Loucy (cell line): ENCODE results near the gene GAL3ST2.

ENCODE experiments used
- H2AFZ ChIP-seq: fragments of 200-600 bp; sonication (generic); 2 replicates; pipeline ENCODE4 v1.6.0; 2016; ENCODE audit warnings: antibody characterized with exemption, mild to moderate bottlenecking, low read length, moderate library complexity
- H3F3A ChIP-seq: fragments of 200-600 bp; 2 replicates; pipeline ENCODE4 v1.6.0; 2016; ENCODE audit warnings: antibody characterized with exemption, low read depth, mild to moderate bottlenecking
- H3K27me3 ChIP-seq: fragments of 200-600 bp; sonication (generic); 2 replicates; pipeline ENCODE4 v1.6.1; 2014; ENCODE audit warnings: low read length, mild to moderate bottlenecking; ENCODE audit not compliant: insufficient read depth, poor library complexity, severe bottlenecking
- H3K36me3 ChIP-seq: fragments of 200-600 bp; sonication (generic); 2 replicates; pipeline ENCODE4 v1.6.1; 2016; ENCODE audit warnings: low read length; ENCODE audit not compliant: insufficient read depth
- H3K4me1 ChIP-seq: fragments of 200-600 bp; sonication (generic); 2 replicates; pipeline ENCODE4 v1.5.1; 2014; ENCODE audit warnings: low read length, mild to moderate bottlenecking; ENCODE audit not compliant: insufficient read depth, poor library complexity, severe bottlenecking
- H3K4me2 ChIP-seq: fragments of 200-600 bp; sonication (generic); 2 replicates; pipeline ENCODE4 v1.6.0; 2014; ENCODE audit warnings: antibody characterized with exemption, low read length, low read depth, mild to moderate bottlenecking; ENCODE audit not compliant: poor library complexity, severe bottlenecking
- H3K4me3 ChIP-seq: fragments of 200-600 bp; sonication (generic); 2 replicates; pipeline ENCODE4 v1.5.1; 2014; ENCODE audit warnings: low read length, mild to moderate bottlenecking, mixed read lengths; ENCODE audit not compliant: poor library complexity, severe bottlenecking
- H3K79me2 ChIP-seq: fragments of 200-600 bp; sonication (generic); 2 replicates; pipeline ENCODE4 v1.6.1; 2014; ENCODE audit warnings: low read length; ENCODE audit not compliant: insufficient read depth
- H3K9ac ChIP-seq: fragments of 200-600 bp; sonication (generic); 2 replicates; pipeline ENCODE4 v1.6.0; 2014; ENCODE audit warnings: mild to moderate bottlenecking, low read depth, low read length, moderate library complexity; ENCODE audit not compliant: poor library complexity, severe bottlenecking
- H3K9me2 ChIP-seq: fragments of 200-600 bp; sonication (generic); replicated peaks from 2 replicates; pipeline ENCODE4 v1.6.1; 2016; ENCODE audit warnings: low read depth, low read length, mixed read lengths
- H3K9me3 ChIP-seq: fragments of 200-600 bp; sonication (generic); 2 replicates; pipeline ENCODE4 v1.6.1; 2014; ENCODE audit warnings: mild to moderate bottlenecking, antibody characterized with exemption, low read length, low read depth; ENCODE audit not compliant: insufficient read depth
- H4K20me1 ChIP-seq: fragments of 200-600 bp; sonication (generic); 2 replicates; pipeline ENCODE4 v1.6.0; 2014; ENCODE audit warnings: antibody characterized with exemption, low read length, mild to moderate bottlenecking; ENCODE audit not compliant: insufficient read depth, poor library complexity, severe bottlenecking
- EZH2phosphoT487 ChIP-seq: fragments of 200-600 bp; IDR thresholded peaks from 2 replicates; pipeline ENCODE4 v1.6.1; 2018; ENCODE audit warnings: antibody characterized with exemption, mild to moderate bottlenecking, moderate library complexity, borderline replicate concordance
- TF ChIP-seq, protein P1 (sequence below): fragments of 200-600 bp; sonication (generic); conservative IDR thresholded peaks from 2 replicates; pipeline ENCODE4 v1.5.1; 2014; ENCODE audit warnings: mild to moderate bottlenecking, antibody characterized with exemption, low read length

GAL3ST2 gene

DNA sequence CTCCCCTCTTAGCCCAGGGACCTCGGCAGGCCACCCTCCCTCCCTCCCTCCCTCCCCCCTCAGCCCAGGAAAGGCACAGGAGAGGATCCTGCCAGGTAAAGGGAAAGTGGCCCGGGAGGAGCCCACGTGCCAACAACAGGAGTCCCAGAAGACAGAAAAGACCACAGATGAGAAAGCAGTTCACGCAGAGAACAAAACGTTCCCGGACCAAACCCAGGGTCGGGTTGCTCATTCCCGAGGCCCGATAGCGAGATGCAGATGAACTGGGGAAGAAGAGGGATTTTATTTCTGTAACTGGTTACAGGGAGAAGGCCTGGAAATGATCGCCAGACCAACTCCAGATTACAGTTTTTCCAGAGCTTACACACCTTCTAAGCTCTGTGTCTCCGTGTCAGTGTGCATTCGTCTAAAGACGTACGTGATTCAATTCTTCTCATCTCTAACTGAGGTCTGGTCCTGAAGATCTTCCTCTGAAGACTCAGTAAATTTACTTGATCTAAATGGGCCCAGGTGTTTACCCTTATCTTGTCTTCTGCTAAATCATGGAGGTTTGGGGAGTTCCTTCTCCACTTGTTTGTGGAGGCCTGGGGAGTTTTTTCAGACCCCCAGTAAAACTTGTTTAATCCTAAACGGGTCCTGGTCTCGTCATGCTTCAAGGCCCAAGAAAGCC, 31.6 kb downstream of the GAL3ST2 start:
- Histone ChIP-seq H2AFZ (no peak overlapping the region), H3K79me2 (no peaks in the 10 kb centered on the region), H3K4me1 (peaks cover 18% of the 10 kb centered on the region), H3K36me3 (no peaks in the 10 kb centered on the region), H3K9ac (no peak overlapping the region), H3K4me2 (no peak overlapping the region), H3K27me3 (no peaks in the 10 kb centered on the region), H3F3A (no peaks in the 10 kb centered on the region), H3K4me3 (no peak overlapping the region), H3K9me2 (no peaks in the 10 kb centered on the region), H4K20me1 (no peaks in the 10 kb centered on the region), H3K9me3 (no peaks in the 10 kb centered on the region)
- no peak for TF ChIP-seq EZH2phosphoT487
- TF ChIP-seq, protein P1, sequence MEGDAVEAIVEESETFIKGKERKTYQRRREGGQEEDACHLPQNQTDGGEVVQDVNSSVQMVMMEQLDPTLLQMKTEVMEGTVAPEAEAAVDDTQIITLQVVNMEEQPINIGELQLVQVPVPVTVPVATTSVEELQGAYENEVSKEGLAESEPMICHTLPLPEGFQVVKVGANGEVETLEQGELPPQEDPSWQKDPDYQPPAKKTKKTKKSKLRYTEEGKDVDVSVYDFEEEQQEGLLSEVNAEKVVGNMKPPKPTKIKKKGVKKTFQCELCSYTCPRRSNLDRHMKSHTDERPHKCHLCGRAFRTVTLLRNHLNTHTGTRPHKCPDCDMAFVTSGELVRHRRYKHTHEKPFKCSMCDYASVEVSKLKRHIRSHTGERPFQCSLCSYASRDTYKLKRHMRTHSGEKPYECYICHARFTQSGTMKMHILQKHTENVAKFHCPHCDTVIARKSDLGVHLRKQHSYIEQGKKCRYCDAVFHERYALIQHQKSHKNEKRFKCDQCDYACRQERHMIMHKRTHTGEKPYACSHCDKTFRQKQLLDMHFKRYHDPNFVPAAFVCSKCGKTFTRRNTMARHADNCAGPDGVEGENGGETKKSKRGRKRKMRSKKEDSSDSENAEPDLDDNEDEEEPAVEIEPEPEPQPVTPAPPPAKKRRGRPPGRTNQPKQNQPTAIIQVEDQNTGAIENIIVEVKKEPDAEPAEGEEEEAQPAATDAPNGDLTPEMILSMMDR, result no peak

DNA sequence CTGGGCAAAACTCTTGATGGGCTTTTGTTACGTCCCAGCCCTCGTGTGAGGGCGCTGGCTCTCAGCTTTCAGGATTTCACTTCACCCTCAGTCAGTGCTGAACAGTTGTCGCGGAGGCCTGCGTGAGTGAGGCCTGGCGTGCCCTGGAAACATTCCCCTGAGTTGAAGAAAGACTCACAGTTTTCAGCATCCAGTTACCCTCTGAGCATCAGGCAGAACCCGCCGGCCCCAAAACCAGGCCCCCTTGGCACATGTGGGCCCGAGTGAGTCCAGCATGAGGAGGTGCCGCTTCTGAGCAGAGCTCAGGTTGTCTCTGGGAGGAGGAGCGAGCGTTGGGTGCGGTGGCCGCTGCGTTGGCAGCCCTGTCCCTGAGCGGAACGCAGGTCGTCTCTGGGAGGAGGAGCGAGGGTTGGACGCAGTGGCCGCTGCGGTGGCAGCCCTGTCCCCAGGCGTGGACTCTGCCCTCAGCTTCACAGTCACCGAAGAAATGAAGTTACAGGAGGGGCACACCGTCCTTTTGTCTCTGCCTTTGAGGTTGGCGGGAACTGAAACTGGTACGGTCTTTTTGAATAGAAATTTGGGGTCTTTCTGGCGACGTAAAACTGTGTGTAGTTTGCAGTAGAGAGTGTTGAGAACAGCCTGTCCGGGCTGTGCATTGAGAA, 32.2 kb downstream of the GAL3ST2 start, which contains the start of gene NEU4:
Gene NEU4 (plus strand): TSS at position 473 of the 662 bp plus-strand sequence. CDS start 5,292 bp downstream, outside the sequence.
- Histone ChIP-seq H4K20me1 (no peaks in the 10 kb centered on the region), H3K79me2 (no peaks in the 10 kb centered on the region), H3K4me2 (no peak within 1 kb of the TSS), H3K4me3 (no peak within 1 kb of the TSS), H3K9me2 (no peaks in the 10 kb centered on the region), H3K9ac (no peak within 1 kb of the TSS), H3K9me3 (no peaks in the 10 kb centered on the region), H3K27me3 (no peaks in the 10 kb centered on the region), H3K4me1 (peaks cover 15% of the 10 kb centered on the region), H3K36me3 (no peaks in the 10 kb centered on the region), H2AFZ (no peak within 1 kb of the TSS), H3F3A (no peaks in the 10 kb centered on the region)
- TF ChIP-seq EZH2phosphoT487, result no peak
- TF ChIP-seq, protein P1, result no peak

DNA sequence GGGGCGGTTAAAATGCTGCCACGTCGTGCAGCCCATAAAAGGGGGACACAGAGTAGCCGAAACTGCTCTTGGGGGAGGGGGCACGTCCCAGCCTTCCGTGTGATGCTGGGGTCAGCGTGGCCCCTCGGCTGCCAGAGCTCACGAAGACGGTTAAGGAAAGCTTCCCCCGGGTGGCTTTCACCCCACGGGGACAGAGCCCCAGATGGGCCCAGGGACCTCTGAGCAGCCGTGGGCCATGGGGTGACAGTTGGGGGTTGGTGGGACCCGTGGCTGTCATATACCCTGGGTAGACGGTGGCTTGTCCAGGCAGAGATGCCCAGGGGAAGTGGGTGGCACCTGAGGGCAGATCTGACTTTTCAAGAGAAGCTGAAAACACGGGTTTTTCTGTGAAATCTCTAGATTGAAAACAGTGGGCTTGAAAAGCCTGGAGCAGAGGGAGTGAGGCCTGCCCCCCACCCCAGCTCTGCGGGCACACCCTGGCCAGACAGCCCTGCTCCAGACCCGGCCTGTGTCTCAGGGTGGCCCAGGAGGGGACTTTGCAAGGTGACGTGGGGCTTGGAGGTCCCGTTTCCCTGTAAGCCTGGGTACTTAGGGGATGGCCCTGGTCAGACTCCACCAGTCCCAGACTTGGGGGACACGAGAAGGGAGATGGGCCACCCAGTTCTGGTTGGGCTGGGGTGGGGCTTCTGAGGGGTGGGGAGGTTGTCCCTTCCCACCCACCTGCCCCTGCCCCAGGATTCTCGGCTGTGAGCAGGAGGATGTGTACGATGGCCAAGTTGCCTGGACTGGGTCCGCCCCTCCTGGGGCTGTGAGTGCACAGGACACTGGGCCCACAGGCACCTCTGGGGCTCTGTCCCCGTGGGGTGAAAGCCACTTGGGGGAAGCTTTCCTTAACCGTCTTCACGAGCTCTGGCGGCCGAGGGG, 33.0 kb downstream of the GAL3ST2 start:
- no peak for TF ChIP-seq EZH2phosphoT487
- TF ChIP-seq, protein P1, result no peak
- no peak overlapping the region for H3K9ac ChIP-seq
- H3K4me3 ChIP-seq, result no peak overlapping the region
- no peaks in the 10 kb centered on the region for H3K9me3 ChIP-seq
- H3K4me1 ChIP-seq, result peaks cover 7% of the 10 kb centered on the region
- H3K27me3 ChIP-seq, result no peaks in the 10 kb centered on the region
- H3K79me2 ChIP-seq, result no peaks in the 10 kb centered on the region
- H4K20me1 ChIP-seq, result no peaks in the 10 kb centered on the region
- H3F3A ChIP-seq, result no peaks in the 10 kb centered on the region
- no peak overlapping the region for H3K4me2 ChIP-seq
- H3K36me3 ChIP-seq, result no peaks in the 10 kb centered on the region
- H2AFZ ChIP-seq, result no peak overlapping the region
- H3K9me2 ChIP-seq, result no peaks in the 10 kb centered on the region
